ENCODE measurements around the gene FBRS.
"Not testable (repeated sequence)": the region's sequence is repeated elsewhere in the genome, so short reads cannot be mapped to it uniquely, and the experiment has no call there.

FBRS gene

GRCh38 chr16:30657866-30658730 is at the start of gene FBRS:
Gene FBRS (plus strand): TSS chr16:30658431. CDS start chr16:30659519, 1,088 bp downstream.
- peak; percentile 99 to 100 for DNase-seq (ENCODE audit: low read depth in 2 of 2)

DNA sequence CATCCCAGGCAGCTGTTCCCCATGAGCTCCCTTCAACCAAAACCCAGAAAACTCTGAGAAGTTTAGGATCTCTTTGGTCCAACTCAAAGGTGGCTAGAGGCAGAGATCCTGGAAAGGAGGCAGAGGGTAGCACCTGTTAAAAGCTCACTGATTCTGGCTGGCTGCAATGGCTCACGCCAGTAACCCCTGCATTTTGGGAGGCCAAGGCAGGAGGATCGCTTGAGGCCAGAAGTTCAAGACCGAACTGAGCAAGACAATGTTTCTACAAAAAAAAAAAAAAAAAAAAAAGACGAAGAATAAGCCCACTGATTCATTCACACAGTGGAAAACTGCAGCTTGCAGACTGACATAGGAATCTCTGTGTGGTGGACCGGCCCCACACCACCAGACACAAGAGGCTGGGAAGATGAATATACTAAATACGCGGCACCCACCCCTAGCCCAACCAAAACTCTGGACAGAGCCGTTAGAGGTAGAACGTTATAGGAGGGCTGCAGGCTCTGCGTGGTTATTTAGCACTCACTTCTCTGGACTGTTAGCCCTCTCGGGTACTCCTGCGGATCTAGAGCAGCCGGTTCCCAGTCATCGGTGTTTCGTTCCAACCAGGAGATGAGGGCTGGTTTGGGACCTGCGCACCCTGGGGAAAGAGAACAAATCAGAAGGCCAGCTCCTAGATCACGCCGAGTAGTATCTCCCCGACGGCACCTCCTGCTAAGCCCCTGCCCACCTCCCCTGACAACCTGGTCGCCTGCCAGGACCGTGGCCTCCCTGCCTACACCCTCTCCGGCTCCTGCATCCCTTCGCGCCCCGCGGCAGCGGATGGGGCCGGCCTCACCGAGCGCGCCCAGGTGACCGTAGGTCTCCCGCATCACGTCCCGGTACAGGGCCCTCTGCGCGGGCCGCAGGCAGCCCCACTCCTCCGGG is 49.0 kb upstream of the FBRS start:
- DNase-seq (ENCODE audit: low read depth in 2 of 2) = peak; percentile 19 to 23

GRCh38 chr16:30609926-30610839 is 48.0 kb upstream of the FBRS start, which contains the start of gene ZNF689:
Gene ZNF689 (minus strand): TSS chr16:30610389. CDS start chr16:30610041, 348 bp downstream.
- DNase-seq (ENCODE audit: low read depth in 2 of 2) = peak; percentile 91 to 92

GRCh38 chr16:30615358-30616091 is 42.7 kb upstream of the FBRS start:
- peak; percentile 78 to 92 for DNase-seq (ENCODE audit: low read depth in 2 of 2)

GRCh38 chr16:30619202-30619601 is 39.0 kb upstream of the FBRS start:
- no peak for DNase-seq (ENCODE audit: low read depth in 2 of 2)

DNA sequence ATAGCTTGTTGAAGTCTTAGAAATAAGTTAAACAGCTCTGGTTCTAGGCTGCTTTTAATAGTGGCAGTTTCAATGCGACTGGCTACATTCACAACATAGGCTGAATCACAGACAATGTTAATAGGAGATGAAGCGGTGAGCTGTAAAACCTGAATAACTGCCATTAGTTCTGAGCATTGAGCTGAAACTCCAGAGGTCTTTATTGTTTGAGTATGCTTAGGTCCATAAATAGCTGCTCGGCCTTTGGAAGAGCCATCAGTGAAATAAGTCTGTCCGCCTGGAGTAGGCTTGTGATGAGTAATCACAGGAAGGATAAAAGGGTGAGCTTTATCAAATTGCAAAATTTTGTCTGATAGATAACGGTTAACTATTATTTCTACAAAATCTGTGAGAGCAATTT is 38.6 kb upstream of the FBRS start:
- no peak for DNase-seq (ENCODE audit: low read depth in 2 of 2)

DNA sequence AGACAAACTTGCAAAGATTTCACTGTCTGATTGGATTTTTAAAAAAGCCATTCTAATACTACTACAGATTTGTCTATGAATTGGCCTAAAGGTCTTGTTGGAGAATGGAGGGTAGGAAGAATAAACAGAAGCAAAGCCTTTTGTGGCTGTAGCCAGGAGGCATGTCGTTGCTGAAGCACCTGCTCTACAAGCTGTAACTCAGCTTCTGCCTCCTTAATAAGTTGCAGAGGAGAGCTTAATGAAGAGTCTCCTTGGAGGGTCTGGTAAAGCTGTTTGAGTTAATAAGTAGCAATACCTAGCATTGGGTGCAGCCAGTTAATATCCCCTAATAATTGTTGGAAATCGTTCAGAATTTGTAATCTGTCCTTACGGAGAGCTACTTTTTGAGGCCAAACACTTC is 38.1 kb upstream of the FBRS start:
- no peak for DNase-seq (ENCODE audit: low read depth in 2 of 2)

DNA sequence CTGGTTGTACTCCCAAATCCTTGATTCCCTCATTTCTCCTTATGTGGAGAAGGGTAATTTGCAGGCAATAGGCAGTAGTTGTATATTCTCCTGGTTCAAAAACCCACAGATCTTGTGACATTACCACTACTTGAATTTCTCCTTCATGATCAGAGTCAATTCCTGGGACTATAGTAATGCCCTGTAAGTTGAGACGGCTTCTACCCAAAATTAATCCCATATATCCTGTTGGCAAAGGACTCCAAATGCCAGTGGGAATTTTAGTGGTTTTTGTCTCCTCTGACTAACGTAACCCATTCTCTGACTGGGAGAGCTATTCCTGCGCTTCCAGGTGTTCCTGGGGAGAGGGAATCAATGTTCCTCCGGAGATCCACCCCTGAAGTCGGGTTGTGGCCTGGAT is 36.5 kb upstream of the FBRS start:
- DNase-seq (ENCODE audit: low read depth in 2 of 2) = no peak

- DNase-seq (ENCODE audit: low read depth in 2 of 2) = no peak
Measured at GRCh38 chr16:30622455-30623032, 35.7 kb upstream of the FBRS start.

DNA sequence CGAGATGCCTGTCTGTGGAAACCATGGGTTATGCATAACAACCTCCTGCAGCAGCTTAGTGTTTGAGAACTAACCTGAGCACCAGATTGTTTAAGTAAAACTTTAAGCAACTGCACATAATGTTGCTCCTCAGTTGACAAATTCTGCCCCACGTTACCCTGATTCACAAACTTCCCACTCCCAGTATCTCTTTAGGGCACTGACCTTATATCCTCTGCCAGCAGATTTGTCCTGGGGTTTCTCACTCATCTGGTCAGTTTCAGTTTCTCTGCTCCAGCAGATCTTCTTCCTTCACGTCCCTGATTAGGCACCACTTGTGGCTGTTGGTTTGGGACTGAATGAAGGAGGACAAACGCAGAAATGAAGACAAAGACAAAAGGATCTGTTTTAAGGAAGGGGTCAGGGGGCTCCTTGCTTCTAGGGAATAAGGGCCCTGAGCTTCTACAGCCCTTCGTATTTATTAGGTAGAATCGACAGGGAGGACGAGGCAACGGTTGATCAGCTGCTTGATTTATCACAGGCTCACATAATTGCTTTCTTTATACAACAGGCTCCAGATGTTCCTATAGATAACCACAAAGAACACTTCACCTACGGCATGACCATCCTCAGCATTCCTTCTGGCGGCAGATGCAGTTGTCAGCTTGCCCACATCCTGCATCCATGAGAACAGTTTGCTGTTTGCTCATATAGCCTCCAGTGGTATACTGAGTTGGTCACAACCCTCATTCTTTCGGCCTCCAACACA is 34.5 kb upstream of the FBRS start:
- DNase-seq (ENCODE audit: low read depth in 2 of 2) = no peak

DNA sequence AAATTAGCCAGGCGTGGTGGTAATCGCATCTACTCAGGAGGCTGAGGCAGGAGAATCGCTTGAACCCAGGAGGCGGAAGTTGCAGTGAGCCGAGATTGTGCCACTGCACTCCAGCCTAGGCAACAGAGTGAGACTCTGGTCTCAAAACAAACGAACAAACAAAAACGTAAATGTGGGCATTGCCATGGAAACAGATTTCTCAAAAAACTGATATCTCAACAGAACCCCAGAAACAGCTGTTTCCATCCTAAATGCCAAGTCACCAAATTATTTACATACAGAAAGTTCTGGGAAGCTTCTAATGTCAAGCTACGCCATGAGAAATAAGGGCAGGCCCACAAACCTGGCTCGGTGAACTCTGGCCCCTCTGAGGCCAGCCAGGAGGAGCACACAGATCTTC is 32.0 kb upstream of the FBRS start:
- no peak for DNase-seq (ENCODE audit: low read depth in 2 of 2)

- peak; percentile 85 to 96 for DNase-seq (ENCODE audit: low read depth in 2 of 2)
Measured at GRCh38 chr16:30628628-30629540, 29.3 kb upstream of the FBRS start.

DNA sequence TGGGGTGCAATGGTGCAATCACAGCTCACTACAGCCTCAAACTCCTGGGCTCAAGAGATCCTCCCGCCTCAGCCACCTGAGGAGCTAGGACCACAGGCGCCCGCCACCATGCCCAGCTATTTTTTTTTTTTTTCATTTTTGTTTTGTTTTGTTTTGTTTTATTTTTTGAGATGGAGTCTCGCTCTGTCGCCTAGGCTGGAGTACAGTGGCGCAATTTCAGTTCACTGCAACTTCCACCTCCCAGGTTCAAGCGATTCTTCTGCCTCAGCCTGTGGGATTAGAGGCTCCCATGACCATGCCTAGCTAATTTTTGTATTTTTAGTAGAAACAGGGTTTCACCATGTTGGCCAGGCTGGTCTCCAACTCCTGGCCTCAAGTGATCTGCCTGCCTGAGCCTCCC is 25.8 kb upstream of the FBRS start:
- DNase-seq (ENCODE audit: low read depth in 2 of 2) = not testable (repeated sequence)

DNA sequence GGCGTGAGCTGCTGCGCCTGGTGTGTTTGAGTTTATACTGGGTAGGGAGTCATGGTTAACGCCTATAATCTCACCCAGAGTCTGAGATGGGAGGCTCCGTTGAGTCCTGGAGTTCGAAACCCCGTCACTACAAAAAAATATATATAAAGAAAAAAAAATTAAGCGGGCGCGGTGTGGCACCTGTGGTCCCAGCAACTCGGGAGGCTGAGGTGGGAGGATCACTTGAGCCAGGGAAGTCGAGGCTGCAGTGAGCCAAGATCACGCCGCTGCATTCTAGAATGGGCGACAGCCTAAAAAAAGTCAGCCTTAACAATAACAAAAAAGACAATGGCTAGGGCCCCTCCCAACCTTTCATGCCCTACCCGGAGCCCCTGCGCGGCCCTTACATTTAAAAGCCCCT is 24.7 kb upstream of the FBRS start:
- no peak for DNase-seq (ENCODE audit: low read depth in 2 of 2)

GRCh38 chr16:30636599-30636998 is 21.6 kb upstream of the FBRS start:
- DNase-seq (ENCODE audit: low read depth in 2 of 2) = no peak

GRCh38 chr16:30637139-30637538 is 21.1 kb upstream of the FBRS start:
- not testable (repeated sequence) for DNase-seq (ENCODE audit: low read depth in 2 of 2)

DNA sequence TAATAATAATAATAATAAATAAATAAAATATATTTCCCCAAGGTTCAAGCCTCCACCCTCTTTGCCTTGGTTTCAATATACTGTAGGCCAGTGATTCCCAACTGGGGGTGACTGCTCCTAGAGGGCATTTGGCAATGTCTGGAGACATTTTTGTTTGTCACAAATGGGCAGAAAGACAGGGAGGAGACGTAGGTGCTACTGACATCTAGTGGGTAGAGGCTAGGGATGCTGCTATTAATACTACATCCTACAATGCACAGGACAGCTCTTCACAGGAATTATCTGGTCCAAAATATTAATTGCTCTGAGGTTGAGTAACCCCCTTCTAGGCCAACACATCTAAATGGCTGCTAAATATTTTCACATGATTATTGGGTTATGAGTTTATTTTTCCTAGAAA is 20.3 kb upstream of the FBRS start:
- no peak for DNase-seq (ENCODE audit: low read depth in 2 of 2)

- no peak for DNase-seq (ENCODE audit: low read depth in 2 of 2)
Measured at GRCh38 chr16:30641378-30641982, 16.8 kb upstream of the FBRS start.

Measured in stimulated activated CD4-positive, alpha-beta T cell treated with anti-CD3 and anti-CD28 coated beads, Interleukin-4, amount 100 ng/mL, for 48 hours (primary cell).